ENCODE results near the gene SNX13. TPM values are rescaled to one million over a fixed set of nuclear protein-coding genes. Genes with fewer than 3 reads are reported as not detected.

SNX13 gene, protein sequence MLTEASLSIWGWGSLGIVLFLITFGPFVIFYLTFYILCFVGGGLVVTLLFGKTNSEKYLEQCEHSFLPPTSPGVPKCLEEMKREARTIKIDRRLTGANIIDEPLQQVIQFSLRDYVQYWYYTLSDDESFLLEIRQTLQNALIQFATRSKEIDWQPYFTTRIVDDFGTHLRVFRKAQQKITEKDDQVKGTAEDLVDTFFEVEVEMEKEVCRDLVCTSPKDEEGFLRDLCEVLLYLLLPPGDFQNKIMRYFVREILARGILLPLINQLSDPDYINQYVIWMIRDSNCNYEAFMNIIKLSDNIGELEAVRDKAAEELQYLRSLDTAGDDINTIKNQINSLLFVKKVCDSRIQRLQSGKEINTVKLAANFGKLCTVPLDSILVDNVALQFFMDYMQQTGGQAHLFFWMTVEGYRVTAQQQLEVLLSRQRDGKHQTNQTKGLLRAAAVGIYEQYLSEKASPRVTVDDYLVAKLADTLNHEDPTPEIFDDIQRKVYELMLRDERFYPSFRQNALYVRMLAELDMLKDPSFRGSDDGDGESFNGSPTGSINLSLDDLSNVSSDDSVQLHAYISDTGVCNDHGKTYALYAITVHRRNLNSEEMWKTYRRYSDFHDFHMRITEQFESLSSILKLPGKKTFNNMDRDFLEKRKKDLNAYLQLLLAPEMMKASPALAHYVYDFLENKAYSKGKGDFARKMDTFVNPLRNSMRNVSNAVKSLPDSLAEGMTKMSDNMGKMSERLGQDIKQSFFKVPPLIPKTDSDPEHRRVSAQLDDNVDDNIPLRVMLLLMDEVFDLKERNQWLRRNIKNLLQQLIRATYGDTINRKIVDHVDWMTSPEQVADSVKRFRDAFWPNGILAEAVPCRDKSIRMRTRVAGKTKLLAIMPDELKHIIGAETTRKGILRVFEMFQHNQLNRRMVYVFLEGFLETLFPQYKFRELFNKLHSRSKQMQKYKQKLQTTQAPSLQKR
- total RNA-seq, result 10 to 100 TPM; 32.2 to 34.2 TPM

GRCh38 chr7:17940302-17940883 is at the start of gene SNX13:
TSS of gene SNX13 (minus strand) at chr7:17940494. CDS start at chr7:17940295, 199 bp downstream.
- H3K4me1 Mint-ChIP-seq (ENCODE audit: low read depth in 2 of 2), result peaks cover 23 to 36% of the 10 kb centered on the region in 2 donors
- peaks cover 0 to under 1% of the 10 kb centered on the region in 2 donors for H3K27me3 Mint-ChIP-seq
- ATAC-seq (peak; percentile 95 to 99), DNase-seq (ENCODE audit: low spot score) (peak; percentile 94)
- peak within 1 kb of the TSS; percentile 95 to 96 for H3K27ac Mint-ChIP-seq
- peak within 1 kb of the TSS; percentile 99 for H3K4me3 Mint-ChIP-seq
- H3K9me3 Mint-ChIP-seq, result no peaks in the 10 kb centered on the region
- H3K36me3 Mint-ChIP-seq, result no peaks in the 10 kb centered on the region

- ATAC-seq (no peak), DNase-seq (ENCODE audit: low spot score) (no peak)
- Mint-ChIP-seq H3K4me3 (no peak overlapping the region), H3K27me3 (peaks cover 7 to 14% of the 10 kb centered on the region in 2 donors), H3K4me1 (ENCODE audit: low read depth in 2 of 2) (no peaks in the 10 kb centered on the region), H3K36me3 (no peaks in the 10 kb centered on the region), H3K9me3 (no peaks in the 10 kb centered on the region), H3K27ac (no peak overlapping the region)
Observed at GRCh38 chr7:17989546-17989945, 49.3 kb upstream of the SNX13 start.

DNA sequence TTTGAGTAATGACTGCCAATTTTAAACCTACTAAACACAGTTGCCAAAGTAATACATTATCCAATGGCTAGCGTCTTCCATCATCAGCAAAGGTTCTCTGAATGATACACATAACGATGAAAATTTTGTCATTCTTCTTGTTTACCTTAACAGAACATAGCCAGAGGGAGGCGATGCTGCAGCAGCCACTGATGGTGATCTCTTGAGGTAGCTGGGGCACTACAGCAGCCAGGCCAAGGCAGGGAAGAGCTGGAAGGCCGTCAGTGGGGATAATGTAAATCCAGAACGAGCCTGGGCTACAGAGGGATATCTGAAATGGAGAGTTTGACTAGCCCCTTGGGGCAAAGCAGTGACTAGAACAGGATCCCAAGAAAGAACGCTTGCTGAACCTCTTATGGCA is 48.6 kb upstream of the SNX13 start:
- no peak for DNase-seq (ENCODE audit: low spot score)
- peaks cover 7 to 14% of the 10 kb centered on the region in 2 donors for H3K27me3 Mint-ChIP-seq
- H3K9me3 Mint-ChIP-seq, result no peaks in the 10 kb centered on the region
- no peak overlapping the region for H3K4me3 Mint-ChIP-seq
- no peaks in the 10 kb centered on the region for H3K36me3 Mint-ChIP-seq
- no peak overlapping the region for H3K27ac Mint-ChIP-seq
- H3K4me1 Mint-ChIP-seq (ENCODE audit: low read depth in 2 of 2), result no peaks in the 10 kb centered on the region
- ATAC-seq, result no peak

- no peak overlapping the region for H3K4me3 Mint-ChIP-seq
- H3K27ac Mint-ChIP-seq, result no peak overlapping the region
- H3K9me3 Mint-ChIP-seq, result no peaks in the 10 kb centered on the region
- H3K36me3 Mint-ChIP-seq, result no peaks in the 10 kb centered on the region
- ATAC-seq (no peak), DNase-seq (ENCODE audit: low spot score) (no peak)
- H3K4me1 Mint-ChIP-seq (ENCODE audit: low read depth in 2 of 2), result peaks cover 2 to 3% of the 10 kb centered on the region in 2 donors
- H3K27me3 Mint-ChIP-seq, result peaks cover 9 to 12% of the 10 kb centered on the region in 2 donors
Observed at GRCh38 chr7:17988141-17988540, 47.8 kb upstream of the SNX13 start.

DNA sequence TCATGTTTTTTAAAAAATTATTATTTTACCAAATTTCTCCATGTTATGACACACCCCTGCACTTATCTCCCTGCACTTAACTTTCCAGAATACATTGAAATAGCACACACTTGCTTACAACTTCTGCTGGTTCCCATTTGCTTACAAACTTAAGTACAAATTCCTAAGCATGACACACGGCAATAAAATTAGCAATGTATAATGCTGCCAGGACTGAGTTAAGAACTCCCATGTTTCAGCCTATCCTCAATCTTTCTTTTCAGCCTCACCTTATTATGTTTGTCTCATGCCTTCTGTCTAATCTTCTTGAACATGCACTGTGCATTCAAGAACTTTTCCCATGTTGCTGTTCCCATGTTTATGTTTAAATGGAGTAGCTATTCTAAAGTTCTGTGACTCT is 46.6 kb upstream of the SNX13 start:
- Mint-ChIP-seq H3K9me3 (no peaks in the 10 kb centered on the region), H3K4me1 (ENCODE audit: low read depth in 2 of 2) (peaks cover 3 to 6% of the 10 kb centered on the region in 2 donors)

DNA sequence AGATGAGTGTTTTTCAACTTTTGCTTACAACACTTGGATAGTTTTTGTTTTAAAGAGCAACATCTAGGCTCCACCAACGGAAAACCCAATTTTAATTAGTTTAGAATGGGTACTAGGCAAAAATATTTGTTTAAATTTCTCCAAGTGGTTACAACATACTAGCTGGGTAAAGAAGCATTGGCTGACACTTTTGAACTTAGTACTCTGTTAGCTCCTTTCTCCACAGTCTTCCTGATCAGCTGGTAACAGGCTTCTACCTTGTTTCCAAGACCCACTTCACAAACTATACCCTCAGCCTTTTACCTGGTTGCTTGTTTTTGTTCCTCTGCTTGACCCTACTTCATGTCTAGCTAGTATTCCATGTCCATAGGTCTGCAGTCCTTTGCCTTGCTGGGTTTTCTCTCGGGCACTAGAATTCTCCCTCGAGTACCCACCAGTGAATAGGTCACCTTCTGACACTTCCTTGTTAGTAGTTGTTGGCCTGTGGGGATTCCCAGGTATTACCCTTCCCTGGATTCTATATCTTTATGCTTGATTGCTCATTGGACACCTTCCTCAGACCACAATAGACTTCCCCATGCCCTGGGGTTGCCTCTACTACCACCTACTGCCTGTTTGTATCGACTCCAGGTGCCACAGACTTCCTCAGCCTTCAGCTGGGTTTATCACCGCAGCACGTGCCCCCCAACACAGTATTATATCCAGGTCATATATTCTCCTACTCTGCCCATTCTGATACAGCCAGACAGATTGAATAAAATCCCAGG is 45.4 kb upstream of the SNX13 start:
- no peaks in the 10 kb centered on the region for H3K9me3 Mint-ChIP-seq
- H3K36me3 Mint-ChIP-seq, result no peaks in the 10 kb centered on the region
- no peak overlapping the region for H3K4me3 Mint-ChIP-seq
- H3K27me3 Mint-ChIP-seq, result peaks cover 7% of the 10 kb centered on the region in 2 donors
- ATAC-seq (no peak), DNase-seq (ENCODE audit: low spot score) (no peak)
- no peak overlapping the region for H3K27ac Mint-ChIP-seq
- H3K4me1 Mint-ChIP-seq (ENCODE audit: low read depth in 2 of 2), result peaks cover 3 to 6% of the 10 kb centered on the region in 2 donors

More for the DNA sequence above, 46.6 kb upstream of the SNX13 start:
- no peak overlapping the region for H3K27ac Mint-ChIP-seq
- H3K27me3 Mint-ChIP-seq, result peaks cover 7% of the 10 kb centered on the region in 2 donors
- H3K4me3 Mint-ChIP-seq, result no peak overlapping the region
- no peaks in the 10 kb centered on the region for H3K36me3 Mint-ChIP-seq
- no peak for ATAC-seq
- no peak for DNase-seq (ENCODE audit: low spot score)

GRCh38 chr7:17984288-17984687 is 44.0 kb upstream of the SNX13 start:
- no peak for ATAC-seq
- peaks cover 0 to 7% of the 10 kb centered on the region in 2 donors for H3K27me3 Mint-ChIP-seq
- H3K4me1 Mint-ChIP-seq (ENCODE audit: low read depth in 2 of 2), result peaks cover 3 to 6% of the 10 kb centered on the region in 2 donors
- H3K4me3 Mint-ChIP-seq, result no peak overlapping the region
- no peaks in the 10 kb centered on the region for H3K9me3 Mint-ChIP-seq
- no peak overlapping the region for H3K27ac Mint-ChIP-seq
- no peak for DNase-seq (ENCODE audit: low spot score)
- H3K36me3 Mint-ChIP-seq, result no peaks in the 10 kb centered on the region

DNA sequence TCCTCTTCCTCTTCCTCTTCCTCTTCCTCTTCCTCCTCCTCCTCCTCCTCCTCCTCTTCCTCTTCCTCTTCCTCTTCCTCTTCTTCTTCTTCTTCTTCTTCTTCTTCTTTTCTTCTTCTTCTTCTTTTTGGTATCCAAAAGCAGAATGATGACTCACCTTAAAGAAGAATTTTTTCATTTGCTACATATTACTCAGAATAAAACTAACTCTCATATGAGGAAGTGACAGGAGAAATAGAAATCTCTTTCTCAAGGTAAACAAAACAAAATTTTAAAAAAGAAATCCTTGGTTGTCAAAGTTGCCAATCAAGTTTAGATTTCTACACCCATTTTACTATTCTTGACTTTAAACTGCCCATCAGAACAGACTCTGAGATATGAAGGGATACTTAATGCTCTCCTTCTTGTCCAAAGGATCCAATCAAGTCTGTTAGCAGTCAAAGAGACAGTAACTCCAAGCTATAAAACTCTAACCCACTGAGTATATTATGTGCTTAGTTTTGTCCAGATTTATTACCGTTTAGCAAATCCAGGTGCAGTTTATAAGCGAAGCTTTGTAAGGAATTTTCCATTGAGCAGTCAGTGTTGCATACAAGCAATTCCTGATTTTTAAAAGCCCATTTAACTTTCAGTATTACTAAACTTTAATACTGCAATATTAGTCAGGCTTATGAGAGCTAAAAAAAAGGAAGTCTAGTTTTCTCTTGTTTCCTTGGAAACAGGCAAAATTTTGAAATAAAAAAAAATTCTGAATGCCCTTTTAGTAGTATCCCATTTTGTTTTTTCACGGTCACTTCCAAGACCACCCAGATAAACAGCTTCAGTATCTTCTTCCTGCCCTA is 43.1 kb upstream of the SNX13 start:
- Mint-ChIP-seq H3K27ac (peak overlapping the region in 1 of 2 donors; percentile 42), H3K4me1 (ENCODE audit: low read depth in 2 of 2) (peaks cover 3 to 6% of the 10 kb centered on the region in 2 donors), H3K36me3 (no peaks in the 10 kb centered on the region), H3K4me3 (no peak overlapping the region), H3K9me3 (no peaks in the 10 kb centered on the region), H3K27me3 (peaks cover 0 to 7% of the 10 kb centered on the region in 2 donors)
- ATAC-seq (no peak), DNase-seq (ENCODE audit: low spot score) (no peak)

DNA sequence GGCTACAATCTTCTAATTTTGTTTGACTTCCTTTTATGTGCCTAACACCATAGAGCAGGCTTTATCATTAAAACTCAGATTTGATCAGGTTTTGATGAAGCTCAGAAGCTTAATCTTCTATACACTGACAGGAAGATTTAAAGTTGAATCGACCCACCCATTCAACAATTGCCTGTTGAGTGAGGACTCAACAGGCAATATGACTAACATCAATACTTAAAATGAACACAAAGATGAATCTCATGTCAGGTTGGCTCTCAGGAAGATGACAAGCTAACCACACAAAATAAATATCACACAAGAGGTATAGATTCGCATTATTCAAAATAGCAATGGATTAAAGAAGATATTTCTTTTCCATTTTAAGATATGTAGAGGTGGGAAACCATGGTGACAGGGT is 36.7 kb upstream of the SNX13 start:
- Mint-ChIP-seq H3K27ac (no peak overlapping the region), H3K36me3 (no peaks in the 10 kb centered on the region), H3K9me3 (no peaks in the 10 kb centered on the region), H3K4me3 (no peak overlapping the region), H3K4me1 (ENCODE audit: low read depth in 2 of 2) (no peaks in the 10 kb centered on the region), H3K27me3 (peaks cover 0 to 6% of the 10 kb centered on the region in 2 donors)
- DNase-seq (ENCODE audit: low spot score) (no peak), ATAC-seq (no peak)

- Mint-ChIP-seq H3K4me1 (ENCODE audit: low read depth in 2 of 2) (no peaks in the 10 kb centered on the region), H3K27ac (no peak overlapping the region)
Observed at GRCh38 chr7:17971411-17971810, 31.1 kb upstream of the SNX13 start.

DNA sequence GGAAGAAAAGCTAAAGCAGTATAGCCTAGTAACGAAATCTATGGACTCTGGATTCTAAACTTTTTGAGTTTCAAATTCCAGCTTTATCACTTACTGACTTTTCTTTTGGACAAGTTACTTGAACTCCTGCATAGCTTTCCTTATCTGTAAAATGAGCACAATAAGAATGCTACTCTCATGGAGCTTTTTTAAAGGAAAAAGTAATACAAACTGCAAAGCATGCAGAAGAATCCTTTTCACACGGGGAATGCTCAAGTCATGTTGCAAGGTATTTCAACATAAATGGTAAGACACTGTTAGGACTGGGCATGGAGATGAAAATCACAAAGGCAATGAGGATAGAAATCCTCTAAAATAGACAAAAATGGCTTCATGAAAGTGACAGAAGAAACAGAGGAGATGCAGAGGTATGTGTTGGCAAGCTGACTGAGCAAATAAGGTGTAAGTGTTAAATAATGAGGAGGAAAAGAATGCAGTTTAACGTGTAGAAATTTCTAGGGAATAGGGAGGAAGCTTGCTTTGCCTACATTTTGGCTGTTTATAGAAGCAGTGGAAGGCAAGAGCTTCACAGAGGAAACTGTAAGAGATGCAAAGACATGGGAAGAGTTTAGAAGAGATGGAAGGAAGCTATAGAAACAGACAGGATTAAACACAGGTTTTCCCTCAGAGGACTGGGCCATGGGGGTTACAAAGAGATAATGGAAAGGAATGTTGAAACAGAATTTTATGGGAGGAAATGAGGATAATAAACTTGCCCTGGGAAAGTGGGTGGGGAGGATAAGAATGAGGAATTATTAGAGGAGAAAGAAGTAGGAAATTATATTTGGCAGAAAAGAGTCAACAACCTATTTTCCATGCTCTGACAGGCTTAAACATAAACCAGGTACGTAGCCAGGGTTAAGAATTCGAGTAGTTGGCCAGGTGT is 28.8 kb upstream of the SNX13 start:
- no peaks in the 10 kb centered on the region for H3K4me1 Mint-ChIP-seq (ENCODE audit: low read depth in 2 of 2)
- H3K4me3 Mint-ChIP-seq, result no peak overlapping the region
- no peak overlapping the region for H3K27ac Mint-ChIP-seq
- H3K9me3 Mint-ChIP-seq, result no peaks in the 10 kb centered on the region
- no peaks in the 10 kb centered on the region for H3K36me3 Mint-ChIP-seq
- peaks cover 10 to 14% of the 10 kb centered on the region in 2 donors for H3K27me3 Mint-ChIP-seq
- ATAC-seq (no peak), DNase-seq (ENCODE audit: low spot score) (no peak)

More at GRCh38 chr7:17971411-17971810, 31.1 kb upstream of the SNX13 start:
- Mint-ChIP-seq H3K4me3 (no peak overlapping the region), H3K27me3 (peaks cover 10% of the 10 kb centered on the region in 2 donors), H3K9me3 (no peaks in the 10 kb centered on the region), H3K36me3 (no peaks in the 10 kb centered on the region)
- DNase-seq (ENCODE audit: low spot score) (no peak), ATAC-seq (no peak)

Data from natural killer cell treated with Interleukin-12 subunit alpha and Interleukin-12 subunit beta and Interleukin-15 and Interleukin-18, amount 100 ng/mL, for 72 hours (primary cell).